Dermis microvascular lymphatic vessel endothelial cell (primary cell): ENCODE measurements around the gene PPP1R9B. TPM values are rescaled to one million over a fixed set of nuclear protein-coding genes. Genes with fewer than 3 reads are reported as not detected.

Experiments
- DNase-seq, 2 donors: peaks; one replicate each; pipeline versions ENCODE4 v3.0.0 to v3.0.0-alpha.2; 2010; ENCODE audit warnings: low read depth in 2 of 2
- total RNA-seq: library from RNA; depleted of rRNA; stranded (reverse); fragments of >200 nt; gene quantifications from 2 replicates; pipeline ENCODE4 v1.2.1, GENCODE V29; 2014

Gene PPP1R9B
- total RNA-seq, 1 donor from 2014 or later: 21.3 TPM

DNA sequence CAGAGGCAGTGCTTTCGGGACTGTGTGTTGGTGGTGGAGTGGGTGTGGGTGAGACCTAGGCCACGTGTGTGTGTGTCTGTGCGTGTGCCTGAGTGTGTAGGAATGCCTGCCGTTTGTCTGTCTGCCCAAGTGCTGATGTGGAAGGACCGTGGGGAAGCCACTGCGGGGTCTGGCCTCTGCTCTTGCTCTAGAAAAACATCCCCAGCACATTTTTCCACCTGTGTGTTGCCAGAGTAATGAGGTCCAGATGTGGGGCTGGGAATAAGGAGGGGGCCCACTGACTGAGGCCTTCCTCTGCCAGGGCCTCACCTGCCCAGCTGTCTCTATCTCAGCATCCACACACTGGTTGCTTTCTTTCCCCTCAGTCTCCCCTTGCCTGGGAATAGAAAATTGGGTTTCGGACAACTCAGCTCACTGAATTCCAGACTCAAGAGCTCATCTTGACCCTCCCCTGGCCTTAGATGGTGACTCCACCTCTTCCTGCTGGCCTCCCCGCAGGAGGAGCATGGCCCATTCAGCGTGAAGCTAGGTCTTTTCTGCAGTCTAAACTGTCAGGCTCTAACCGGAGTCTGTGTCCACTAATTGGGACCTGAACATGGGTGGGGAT lies 23.0 kb upstream of the PPP1R9B start:
- DNase-seq: no peak

DNA sequence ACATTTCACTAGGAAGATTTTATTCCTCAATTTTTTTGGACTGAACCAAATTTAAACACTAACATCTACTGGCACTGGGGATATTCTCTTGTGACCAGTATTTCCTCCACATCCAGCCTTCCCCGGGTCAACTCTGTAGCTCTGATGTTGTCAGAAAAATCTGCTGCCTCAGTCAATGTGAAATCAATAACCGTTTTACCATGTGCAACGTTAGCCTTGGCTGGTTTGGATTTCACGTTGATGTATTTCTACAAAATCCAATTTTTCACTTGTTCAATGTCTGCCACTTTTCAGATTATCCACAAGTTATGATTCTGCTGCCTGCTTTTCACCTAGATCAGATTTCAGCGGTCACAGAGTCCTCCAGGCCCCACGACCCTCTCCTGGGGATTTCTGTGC lies 22.5 kb upstream of the PPP1R9B start:
- no peak for DNase-seq

DNA sequence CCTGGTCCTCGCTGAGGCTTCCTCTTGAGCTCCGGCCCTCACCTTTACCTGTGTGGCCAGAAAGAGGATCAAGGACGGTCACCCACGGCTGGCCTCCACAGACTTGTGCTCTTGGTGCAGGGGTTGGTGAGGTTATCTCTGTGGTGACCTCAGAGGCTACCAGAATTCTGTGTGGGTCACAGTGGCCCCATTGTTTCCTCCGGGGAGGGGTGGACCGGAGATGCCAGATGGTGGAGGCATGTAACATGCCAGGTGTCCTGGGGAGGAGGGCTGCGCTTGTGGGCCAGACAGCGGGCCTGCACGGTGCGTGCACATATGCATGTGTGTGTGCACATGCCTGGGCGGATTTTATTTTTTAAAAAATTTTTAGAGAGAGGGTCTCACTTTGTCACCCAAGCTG lies 21.7 kb upstream of the PPP1R9B start:
- DNase-seq: no peak

GRCh38 chr17:50171371-50172071 lies 21.0 kb upstream of the PPP1R9B start:
- DNase-seq: no peak

DNA sequence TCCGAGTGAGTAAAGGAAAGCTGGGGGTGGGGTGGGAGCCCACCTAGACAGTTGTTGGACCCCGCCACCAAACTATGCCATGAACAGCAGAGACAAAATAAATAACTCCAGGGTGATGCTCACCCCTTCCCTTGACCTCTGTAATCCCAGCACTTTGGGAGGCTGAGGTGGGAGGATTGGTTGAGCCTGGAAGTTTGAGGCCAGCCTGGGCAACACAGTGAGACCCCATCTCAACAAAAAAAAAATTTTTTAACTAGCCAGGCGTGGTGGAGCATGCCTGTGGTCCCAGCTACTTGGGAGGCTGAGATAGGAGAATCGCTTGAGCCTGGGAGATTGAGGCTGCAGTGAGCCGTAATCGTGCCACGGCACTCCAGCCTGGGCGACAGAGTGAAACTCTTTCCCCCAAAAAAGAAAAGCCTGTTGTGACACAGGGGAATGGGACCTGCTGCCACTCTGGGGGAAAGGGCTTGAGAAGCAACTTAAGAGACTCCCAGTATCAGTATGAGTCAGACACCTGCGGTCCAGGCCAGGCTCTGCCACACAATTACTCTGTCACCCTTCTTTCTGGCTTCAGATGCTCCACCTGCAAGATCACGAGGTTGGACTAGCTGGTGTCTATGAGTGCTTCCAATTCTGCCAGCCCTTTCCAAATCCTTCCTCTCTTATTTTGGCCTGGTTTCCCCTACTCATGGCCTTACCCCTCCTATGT lies 20.3 kb upstream of the PPP1R9B start:
- DNase-seq: no peak

GRCh38 chr17:50169881-50170459 lies 19.5 kb upstream of the PPP1R9B start:
- DNase-seq: no peak

DNA sequence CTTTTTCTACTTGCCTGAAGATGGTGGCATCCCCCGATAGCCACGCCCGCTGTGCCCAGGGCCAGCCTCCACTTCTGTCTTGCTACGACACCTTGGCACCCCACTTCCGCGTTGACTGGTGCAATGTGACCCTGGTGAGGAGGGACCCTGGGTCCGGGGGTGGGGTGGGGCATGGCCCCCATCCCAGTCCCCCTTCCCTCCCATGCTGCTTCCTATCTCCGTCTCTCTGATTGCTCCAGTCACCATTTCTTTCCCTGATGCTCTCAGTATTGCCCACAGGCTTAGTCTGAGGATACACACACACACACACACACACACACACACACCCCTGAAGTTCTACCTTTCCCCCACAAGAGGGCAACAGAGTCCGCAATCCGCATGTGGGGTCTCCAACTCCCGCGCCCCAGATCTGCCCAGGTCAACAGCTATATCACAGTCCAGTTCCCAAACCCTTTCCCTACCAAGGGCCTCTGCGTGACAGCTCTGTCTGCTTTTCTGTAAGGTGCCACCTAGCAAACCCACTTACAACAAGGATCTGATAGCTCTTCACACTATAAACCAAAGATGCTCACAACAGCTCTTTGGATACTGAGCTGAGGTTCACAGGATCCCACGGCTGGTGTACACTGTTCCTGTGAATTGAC lies 18.8 kb upstream of the PPP1R9B start:
- peak; percentile 30 to 74 for DNase-seq

DNA sequence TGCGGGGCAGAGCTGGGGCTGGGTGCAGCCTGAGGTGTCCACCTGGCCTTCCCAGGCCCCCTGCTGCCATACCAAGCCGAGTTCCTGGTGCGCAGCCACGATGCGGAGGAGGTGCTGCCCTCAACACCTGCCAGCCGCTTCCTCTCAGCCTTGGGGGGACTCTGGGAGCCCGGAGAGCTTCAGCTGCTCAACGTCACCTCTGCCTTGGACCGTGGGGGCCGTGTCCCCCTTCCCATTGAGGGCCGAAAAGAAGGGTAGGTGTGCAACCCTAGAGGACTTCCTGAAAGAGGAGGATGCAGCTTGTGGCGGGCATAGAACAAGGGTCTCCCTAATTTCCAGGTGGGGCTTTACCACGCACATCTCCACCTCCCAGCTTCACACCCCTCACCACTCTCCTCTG lies 17.8 kb upstream of the PPP1R9B start:
- DNase-seq: no peak

- no peak for DNase-seq
Observed at GRCh38 chr17:50167371-50167770, 16.9 kb upstream of the PPP1R9B start.

- no peak for DNase-seq
Observed at GRCh38 chr17:50166518-50167181, 16.2 kb upstream of the PPP1R9B start.

GRCh38 chr17:50165867-50166517 lies 15.5 kb upstream of the PPP1R9B start, which contains the start of gene SGCA:
Gene SGCA (plus strand): TSS chr17:50166005. CDS start chr17:50166041, 36 bp downstream.
- no peak for DNase-seq

DNA sequence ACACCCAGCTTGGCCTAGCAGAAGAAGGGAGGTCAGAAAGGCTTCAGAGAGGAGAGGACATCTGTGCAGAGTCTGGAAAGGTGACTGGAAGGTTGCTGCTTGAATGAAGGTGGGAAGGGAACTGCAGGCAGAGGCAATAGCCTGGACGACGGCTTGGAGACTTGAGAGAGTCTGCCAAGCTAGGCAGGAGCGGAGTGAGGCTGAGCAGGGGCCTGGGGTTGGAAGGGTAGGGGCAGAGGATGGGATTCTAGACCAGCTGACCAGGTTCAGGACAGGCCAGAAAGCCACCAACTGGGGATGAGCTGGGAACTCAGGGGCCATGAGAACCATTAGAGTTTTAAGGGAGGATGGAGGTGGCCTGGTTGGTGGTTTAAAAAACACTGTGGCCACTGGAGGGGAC lies 15.0 kb upstream of the PPP1R9B start:
- no peak for DNase-seq

DNA sequence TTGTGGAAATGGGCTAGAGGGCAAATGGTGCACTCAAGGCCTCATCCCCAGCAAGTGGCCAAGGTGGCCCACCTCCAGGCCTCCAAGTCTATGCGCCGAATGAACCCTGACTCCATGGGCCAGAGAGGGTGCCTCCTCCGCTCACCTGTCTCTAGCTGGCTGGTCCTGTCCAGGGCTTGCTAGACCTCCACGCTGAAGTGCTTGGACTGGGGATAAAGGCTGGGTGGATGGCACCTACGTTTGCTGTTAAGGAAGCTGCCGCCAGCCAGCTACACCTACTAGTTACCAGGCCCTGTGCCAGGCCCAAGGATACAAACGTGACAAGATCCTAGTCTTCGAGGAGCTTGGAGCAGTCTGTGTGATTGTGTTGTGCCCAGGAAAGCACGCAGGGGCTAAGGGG lies 14.6 kb upstream of the PPP1R9B start:
- DNase-seq: no peak

- no peak for DNase-seq
Observed at GRCh38 chr17:50164697-50164988, 14.2 kb upstream of the PPP1R9B start.

DNA sequence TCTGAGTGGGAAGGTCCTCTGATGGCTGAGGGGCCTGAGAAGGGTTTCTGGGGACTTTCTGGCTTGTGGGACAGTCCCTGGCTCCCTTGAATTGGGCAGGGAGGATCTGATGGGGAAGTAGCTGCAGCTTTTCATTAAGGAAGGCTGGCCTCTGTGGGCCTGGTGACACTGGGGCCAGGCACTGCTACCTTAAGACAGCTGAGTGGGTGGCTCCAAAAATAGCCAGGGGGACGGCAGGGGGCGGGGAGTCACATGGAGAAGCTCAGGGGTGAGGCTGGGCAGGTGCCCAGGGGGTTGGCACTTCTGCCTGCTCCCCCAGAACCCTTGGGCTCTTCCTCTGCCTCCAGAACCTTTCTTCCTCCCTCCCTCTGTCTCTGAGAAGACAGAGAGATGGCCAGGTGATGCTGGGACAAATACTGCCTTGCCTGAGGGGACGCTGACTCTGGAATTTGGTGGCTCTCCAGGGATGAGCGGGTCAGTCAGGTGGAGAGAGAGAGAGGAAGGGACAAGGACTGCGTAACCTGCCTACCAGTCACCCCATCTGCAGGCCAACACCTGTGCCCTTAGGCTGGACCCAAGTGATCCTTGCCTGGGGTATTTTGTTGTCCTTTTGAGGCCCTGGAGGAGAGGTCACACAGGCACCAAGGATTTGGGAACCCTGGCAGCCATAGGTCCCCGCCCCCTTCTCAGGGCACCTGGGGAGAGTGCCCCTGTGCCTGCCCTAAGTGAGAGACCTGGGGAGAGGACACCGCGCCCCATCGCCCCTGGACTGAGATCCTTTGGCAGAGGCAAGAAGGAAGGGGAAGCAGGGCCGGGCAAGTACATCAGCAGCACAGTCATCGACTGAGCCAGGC lies 13.6 kb upstream of the PPP1R9B start:
- no peak for DNase-seq

DNA sequence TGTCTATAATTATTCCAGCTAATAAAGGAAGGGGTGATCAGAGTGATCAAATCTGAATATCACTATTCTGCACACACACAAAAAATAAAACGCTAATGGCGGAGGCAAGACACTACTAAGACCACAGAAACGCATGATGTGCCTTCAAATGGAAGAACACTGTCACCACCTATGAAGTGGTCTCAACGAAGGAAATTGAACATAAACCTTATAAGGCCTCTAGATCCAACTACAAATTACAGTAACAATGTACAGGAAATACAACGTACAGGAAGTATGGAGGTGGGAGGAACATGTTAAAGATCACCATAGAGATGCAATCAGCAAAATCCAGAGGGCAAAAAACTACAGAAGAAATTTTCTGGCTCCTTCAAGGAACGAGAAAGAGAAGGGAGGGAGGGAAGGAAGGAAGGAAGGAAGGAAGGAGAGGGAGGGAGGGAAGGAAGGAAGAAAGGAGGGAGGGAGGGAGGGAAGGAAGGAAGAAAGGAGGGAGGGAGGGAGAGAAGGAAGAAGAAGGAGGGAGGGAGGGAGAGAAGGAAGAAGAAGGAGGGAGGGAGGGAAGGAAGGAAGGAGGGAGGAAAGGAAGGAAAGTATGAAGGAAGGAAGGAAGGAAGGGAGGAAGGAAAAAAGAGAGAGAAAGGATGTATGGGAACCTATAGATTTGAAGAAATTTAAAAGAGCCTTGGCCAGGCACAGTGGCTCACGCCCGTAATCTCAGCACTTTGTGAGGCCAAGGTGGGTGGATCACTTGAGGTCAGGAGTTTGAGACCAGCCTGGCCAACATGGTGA lies 12.2 kb upstream of the PPP1R9B start:
- DNase-seq: no peak

DNA sequence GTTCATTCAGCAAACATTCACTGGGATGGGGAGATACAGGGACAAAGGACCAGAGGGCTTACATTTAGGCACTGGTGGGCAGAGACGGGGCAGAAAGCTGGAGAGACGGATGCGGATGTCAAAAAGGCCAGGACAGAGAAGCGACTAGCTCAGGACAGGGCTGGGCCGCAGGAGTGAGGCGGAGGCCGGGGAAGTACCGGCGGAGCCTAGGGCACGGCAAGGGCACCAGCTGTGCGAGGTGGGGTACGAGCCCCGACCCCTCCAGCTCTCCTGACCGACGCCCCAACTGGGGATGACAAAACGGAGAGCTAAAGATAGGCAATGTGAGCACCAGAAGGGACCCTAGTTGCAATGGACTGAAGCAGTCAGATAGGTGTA lies 11.4 kb upstream of the PPP1R9B start:
- DNase-seq: no peak

GRCh38 chr17:50161023-50161910 lies 10.8 kb upstream of the PPP1R9B start:
- DNase-seq: peak; percentile 77 to 91
